ENCODE results near the gene CERS6. TPM values are rescaled to one million over a fixed set of nuclear protein-coding genes. Genes with fewer than 3 reads are reported as not detected.

The CERS6 gene
- total and polyA plus RNA-seq, 10 of the 15 experiments (the other 5 are each of a cell fraction or from before 2014, with no cell fraction given) = 1.3 to 20.4 (median 14.1) TPM

DNA sequence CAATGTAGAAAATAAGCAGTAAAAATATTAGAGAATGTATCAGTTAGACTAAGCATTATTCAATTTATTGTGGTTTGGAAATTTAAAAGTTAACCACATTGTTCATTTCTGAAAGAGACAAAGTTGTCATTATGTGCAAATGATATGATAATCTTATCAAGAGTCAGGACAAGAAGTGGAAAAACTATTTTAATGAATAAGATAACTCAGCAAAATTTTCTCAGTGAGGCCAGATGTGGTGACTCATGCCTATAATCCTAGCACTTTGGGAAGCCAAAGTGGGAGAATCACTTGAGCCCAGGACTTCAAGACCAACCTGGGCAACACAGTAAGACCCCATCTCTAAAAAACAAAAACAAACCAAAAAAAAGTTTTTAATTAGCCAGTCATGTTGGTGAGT is 39.5 kb upstream of the CERS6 start:
- Histone ChIP-seq H3K9me3 (replicated peaks; ENCODE audit: control insufficient read depth, insufficient read depth, low read length) (peaks cover 9% of the 10 kb centered on the region), H3K79me2 (ENCODE audit: control insufficient read depth, insufficient read depth, low read length) (no peaks in the 10 kb centered on the region), H2AFZ (ENCODE audit: control insufficient read depth, low read depth, low read length) (no peak overlapping the region), H4K20me1 (ENCODE audit: control insufficient read depth, insufficient read depth) (no peaks in the 10 kb centered on the region), H3K4me3 (no peak overlapping the region), H3K4me1 (ENCODE audit: control insufficient read depth, insufficient read depth, low read length) (no peaks in the 10 kb centered on the region; the same call in 1 of the 2 replicates), H3K27ac (ENCODE audit: control insufficient read depth, insufficient read depth) (no peak overlapping the region), H3K4me2 (ENCODE audit: control insufficient read depth, insufficient read depth) (no peak overlapping the region), H3K36me3 (ENCODE audit: control insufficient read depth in 2 of 2, insufficient read depth in 2 of 2, low read length in 1 of 2) (no peaks in the 10 kb centered on the region), H3K9ac (ENCODE audit: control insufficient read depth, insufficient read depth, low read length) (no peak overlapping the region), H3K27me3 (replicated peaks in 1 of 2; ENCODE audit: control insufficient read depth in 2 of 2, insufficient read depth in 2 of 2, low read length in 1 of 2) (no peaks in the 10 kb centered on the region)
- DNase-seq (ENCODE audit: low read depth, low spot score) = no peak
- ATAC-seq = no peak
- ChIA-PET CTCF (no interaction called here), POLR2A (no interaction called here), RAD21 (ENCODE audit: unreplicated experiment) (no interaction called here), SMC1A (ENCODE audit: uncharacterized antibody, unreplicated experiment) (no interaction called here)
- intact Hi-C loops (cut with micrococcal nuclease; ENCODE audit: unreplicated experiment) = no loop called here
- TF ChIP-seq, protein P1, sequence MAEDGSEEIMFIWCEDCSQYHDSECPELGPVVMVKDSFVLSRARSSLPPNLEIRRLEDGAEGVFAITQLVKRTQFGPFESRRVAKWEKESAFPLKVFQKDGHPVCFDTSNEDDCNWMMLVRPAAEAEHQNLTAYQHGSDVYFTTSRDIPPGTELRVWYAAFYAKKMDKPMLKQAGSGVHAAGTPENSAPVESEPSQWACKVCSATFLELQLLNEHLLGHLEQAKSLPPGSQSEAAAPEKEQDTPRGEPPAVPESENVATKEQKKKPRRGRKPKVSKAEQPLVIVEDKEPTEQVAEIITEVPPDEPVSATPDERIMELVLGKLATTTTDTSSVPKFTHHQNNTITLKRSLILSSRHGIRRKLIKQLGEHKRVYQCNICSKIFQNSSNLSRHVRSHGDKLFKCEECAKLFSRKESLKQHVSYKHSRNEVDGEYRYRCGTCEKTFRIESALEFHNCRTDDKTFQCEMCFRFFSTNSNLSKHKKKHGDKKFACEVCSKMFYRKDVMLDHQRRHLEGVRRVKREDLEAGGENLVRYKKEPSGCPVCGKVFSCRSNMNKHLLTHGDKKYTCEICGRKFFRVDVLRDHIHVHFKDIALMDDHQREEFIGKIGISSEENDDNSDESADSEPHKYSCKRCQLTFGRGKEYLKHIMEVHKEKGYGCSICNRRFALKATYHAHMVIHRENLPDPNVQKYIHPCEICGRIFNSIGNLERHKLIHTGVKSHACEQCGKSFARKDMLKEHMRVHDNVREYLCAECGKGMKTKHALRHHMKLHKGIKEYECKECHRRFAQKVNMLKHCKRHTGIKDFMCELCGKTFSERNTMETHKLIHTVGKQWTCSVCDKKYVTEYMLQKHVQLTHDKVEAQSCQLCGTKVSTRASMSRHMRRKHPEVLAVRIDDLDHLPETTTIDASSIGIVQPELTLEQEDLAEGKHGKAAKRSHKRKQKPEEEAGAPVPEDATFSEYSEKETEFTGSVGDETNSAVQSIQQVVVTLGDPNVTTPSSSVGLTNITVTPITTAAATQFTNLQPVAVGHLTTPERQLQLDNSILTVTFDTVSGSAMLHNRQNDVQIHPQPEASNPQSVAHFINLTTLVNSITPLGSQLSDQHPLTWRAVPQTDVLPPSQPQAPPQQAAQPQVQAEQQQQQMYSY (CRISPR knock-in tag; IDR thresholded peaks at IDR 0.05) = no peak
- no peak for TF ChIP-seq NR2F1 (conservative IDR thresholded peaks at IDR 0.05)
- TF ChIP-seq, protein P2, sequence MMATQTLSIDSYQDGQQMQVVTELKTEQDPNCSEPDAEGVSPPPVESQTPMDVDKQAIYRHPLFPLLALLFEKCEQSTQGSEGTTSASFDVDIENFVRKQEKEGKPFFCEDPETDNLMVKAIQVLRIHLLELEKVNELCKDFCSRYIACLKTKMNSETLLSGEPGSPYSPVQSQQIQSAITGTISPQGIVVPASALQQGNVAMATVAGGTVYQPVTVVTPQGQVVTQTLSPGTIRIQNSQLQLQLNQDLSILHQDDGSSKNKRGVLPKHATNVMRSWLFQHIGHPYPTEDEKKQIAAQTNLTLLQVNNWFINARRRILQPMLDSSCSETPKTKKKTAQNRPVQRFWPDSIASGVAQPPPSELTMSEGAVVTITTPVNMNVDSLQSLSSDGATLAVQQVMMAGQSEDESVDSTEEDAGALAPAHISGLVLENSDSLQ (IDR thresholded peaks at IDR 0.05) = no peak
- TF ChIP-seq MYC (IDR thresholded peaks at IDR 0.05; ENCODE audit: insufficient read depth, insufficient read length, insufficient replicate concordance, low read length, severe bottlenecking) = no peak
- no peak for TF ChIP-seq CREB1 (IDR thresholded peaks at IDR 0.05; ENCODE audit: low read depth)
- TF ChIP-seq ESRRA (IDR thresholded peaks at IDR 0.05; ENCODE audit: low read length) = no peak
- TF ChIP-seq RB1 (IDR thresholded peaks at IDR 0.05; ENCODE audit: borderline replicate concordance) = no peak
- TF ChIP-seq PML (IDR thresholded peaks at IDR 0.05; ENCODE audit: low read length) = no peak
- TF ChIP-seq, protein P3, sequence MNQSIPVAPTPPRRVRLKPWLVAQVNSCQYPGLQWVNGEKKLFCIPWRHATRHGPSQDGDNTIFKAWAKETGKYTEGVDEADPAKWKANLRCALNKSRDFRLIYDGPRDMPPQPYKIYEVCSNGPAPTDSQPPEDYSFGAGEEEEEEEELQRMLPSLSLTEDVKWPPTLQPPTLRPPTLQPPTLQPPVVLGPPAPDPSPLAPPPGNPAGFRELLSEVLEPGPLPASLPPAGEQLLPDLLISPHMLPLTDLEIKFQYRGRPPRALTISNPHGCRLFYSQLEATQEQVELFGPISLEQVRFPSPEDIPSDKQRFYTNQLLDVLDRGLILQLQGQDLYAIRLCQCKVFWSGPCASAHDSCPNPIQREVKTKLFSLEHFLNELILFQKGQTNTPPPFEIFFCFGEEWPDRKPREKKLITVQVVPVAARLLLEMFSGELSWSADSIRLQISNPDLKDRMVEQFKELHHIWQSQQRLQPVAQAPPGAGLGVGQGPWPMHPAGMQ (IDR thresholded peaks at IDR 0.05; ENCODE audit: borderline replicate concordance) = no peak
- no peak for TF ChIP-seq ZNF24 (IDR thresholded peaks at IDR 0.05)
- no peak for TF ChIP-seq TAF1 (IDR thresholded peaks at IDR 0.05; ENCODE audit: borderline replicate concordance, low read depth, low read length)
- in situ Hi-C loops (cut with MboI) = no loop called here
- FAIRE-seq = no peak
- no TSS peak for BruUV-seq (replicated peaks)

Measured in GM12878 (cell line).